ENCODE results near the gene RNF223.

DNA sequence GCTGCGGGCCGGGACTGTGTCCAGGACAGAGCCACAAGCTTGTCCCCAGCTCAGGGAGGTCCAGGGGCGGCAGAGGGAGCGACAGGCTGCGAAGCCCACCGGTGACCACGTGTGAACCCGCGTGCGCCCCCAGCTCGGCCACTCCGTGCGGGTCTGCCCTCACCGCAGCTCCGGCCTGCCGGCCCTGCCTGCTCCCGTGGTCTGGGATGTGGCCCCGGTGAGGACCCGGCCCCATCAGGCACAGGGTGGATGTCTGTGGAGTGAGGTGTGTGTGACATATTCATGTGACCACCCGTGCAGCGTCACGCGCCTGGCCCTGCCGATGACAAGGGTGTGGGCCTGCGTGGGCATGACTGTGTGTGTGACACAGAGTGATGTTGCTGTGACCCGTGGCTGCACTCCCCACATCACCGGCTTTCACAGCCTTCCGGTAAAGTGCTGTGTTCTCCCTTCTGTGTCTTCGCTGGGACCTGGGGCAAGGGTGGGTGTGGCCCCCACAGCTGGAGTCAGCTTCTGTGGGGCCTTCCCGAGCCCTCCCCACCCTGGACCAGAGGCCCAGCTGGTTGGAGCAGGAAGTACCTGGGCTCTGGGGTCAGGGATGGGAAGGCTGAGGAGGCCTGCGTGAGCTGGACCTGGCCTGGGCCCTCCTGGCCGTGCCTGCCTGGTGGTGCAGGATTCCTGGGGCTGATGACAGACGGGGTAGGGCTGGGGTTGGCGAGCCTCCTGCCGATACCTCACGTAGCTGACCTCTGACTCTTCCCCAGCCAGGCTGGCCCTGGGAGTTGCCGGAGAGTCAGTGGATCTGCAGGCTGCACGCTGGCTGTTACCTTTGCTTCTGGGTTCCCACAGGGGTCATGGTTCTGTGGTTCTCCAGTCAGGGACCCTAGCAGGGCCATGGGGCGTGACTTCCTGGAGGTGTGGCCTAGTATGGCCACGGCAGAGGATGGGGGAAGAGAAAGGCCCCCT lies 4.1 kb downstream of the RNF223 start:
- no peak for TF ChIP-seq POLR2A (IDR thresholded peaks at IDR 0.05; ENCODE audit: low read depth, low read length)
- TF ChIP-seq POLR2AphosphoS5 (IDR thresholded peaks at IDR 0.05; ENCODE audit: low read depth, low read length), result no peak
- no peak for TF ChIP-seq POU2F2 (IDR thresholded peaks at IDR 0.05; ENCODE audit: low read depth, low read length)
- no peak for TF ChIP-seq TAF1 (IDR thresholded peaks at IDR 0.05; ENCODE audit: low read depth, low read length)

Data from GM12891 (cell line).